GM13977 (cell line): ENCODE data around the gene FMNL2.
"Not testable (repeated sequence)": the region's sequence is repeated elsewhere in the genome, so short reads cannot be mapped to it uniquely, and the experiment has no call there.

ENCODE experiments used
- DNase-seq: peaks from one replicate; pipeline ENCODE4 v3.0.0; 2012; ENCODE audit warnings: low spot score
- CTCF ChIP-seq: IDR thresholded peaks from 2 replicates; pipeline ENCODE4 v1.5.1; 2012; ENCODE audit warnings: mild to moderate bottlenecking, control low read depth; ENCODE audit not compliant: insufficient read depth; ENCODE audit errors: extremely low read depth, missing control alignments
- in situ Hi-C: fragments of 300-500 bp; cut with MboI; formaldehyde crosslinking; loops from one replicate; pipeline ENCODE4 v1.12.0; 2022; ENCODE audit warnings: low sequenced_read_pairs, low pct_unique_long_range_greater_than_20kb, mixed read lengths, inconsistent platforms; ENCODE audit not compliant: unreplicated experiment

FMNL2 gene

GRCh38 chr2:152518034-152518433 is 183.1 kb downstream of the FMNL2 start:
- DNase-seq: no peak
- TF ChIP-seq CTCF: no peak
- in situ Hi-C loops: no loop called here

GRCh38 chr2:152518641-152519580 is 183.9 kb downstream of the FMNL2 start:
- no peak for DNase-seq
- no peak for TF ChIP-seq CTCF
- in situ Hi-C loops: no loop called here

- DNase-seq: no peak
- in situ Hi-C loops: no loop called here
These were observed 184.6 kb downstream of the FMNL2 start for GRCh38 chr2:152519581-152519952.

GRCh38 chr2:152520759-152521158 is 185.8 kb downstream of the FMNL2 start:
- in situ Hi-C loops: no loop called here

More at GRCh38 chr2:152519581-152519952, 184.6 kb downstream of the FMNL2 start:
- TF ChIP-seq CTCF: no peak

GRCh38 chr2:152522446-152522845 is 187.5 kb downstream of the FMNL2 start:
- in situ Hi-C loops, DNase-seq: not testable (repeated sequence)

More at GRCh38 chr2:152520759-152521158, 185.8 kb downstream of the FMNL2 start:
- no peak for DNase-seq
- TF ChIP-seq CTCF: no peak

- no peak for DNase-seq
- in situ Hi-C loops: no loop called here
These were observed 188.1 kb downstream of the FMNL2 start for GRCh38 chr2:152523091-152523490.

More at GRCh38 chr2:152523091-152523490, 188.1 kb downstream of the FMNL2 start:
- no peak for TF ChIP-seq CTCF
